B cell (primary cell): ENCODE data around the gene PCMTD2. TPM values are rescaled to one million over a fixed set of nuclear protein-coding genes. Genes with fewer than 3 reads are reported as not detected.

Source experiments
- ATAC-seq: fragments of 200-7000 bp; cut with Tn5 transposase; one replicate; pipeline ENCODE4 v1.10.0; 2021; ENCODE audit warnings: low read depth, mild to moderate bottlenecking, moderate number of reproducible peaks, moderate library complexity
- CTCF ChIA-PET: fragments of 350-600 bp; sonication (Branson Sonifier 250); formaldehyde crosslinking; loops from one replicate; lab custom pipeline; 2021; ENCODE audit warnings: antibody characterized with exemption, inconsistent platforms; lab: Charles Lee
- POLR2A ChIA-PET: fragments of 350-600 bp; sonication (Branson Sonifier 250); formaldehyde crosslinking; loops from one replicate; lab custom pipeline; 2021; ENCODE audit warnings: antibody characterized with exemption; lab: Charles Lee
- DNase-seq: peaks from one replicate; pipeline ENCODE4 v3.0.0; 2013
- H2AFZ ChIP-seq: 2 replicates; pipeline ENCODE4 v1.6.1; 2012; ENCODE audit warnings: mild to moderate bottlenecking, low read depth, low read length; ENCODE audit not compliant: insufficient read depth, poor library complexity, severe bottlenecking
- H3K27ac ChIP-seq, 2 donors: 1 replicate in 1 of 2; 2 replicates in 1 of 2; pipeline ENCODE4 v1.5.1; 2012 to 2013; ENCODE audit warnings: low read length in 2 of 2, mild to moderate bottlenecking in 2 of 2, moderate library complexity in 1 of 2
- H3K27me3 ChIP-seq, 4 experiments: fragments of 200-600 bp in 1 of 4; sonication (generic) in 1 of 4; replicated peaks in 1 of 4; 1 replicate in 2 of 4; 2 replicates in 2 of 4; pipeline versions ENCODE4 v1.6.1 to v1.7.0; 2013 to 2016; ENCODE audit warnings: low read length in 3 of 4, mild to moderate bottlenecking in 2 of 4, mixed read lengths in 1 of 4, moderate library complexity in 1 of 4; ENCODE audit not compliant: insufficient read depth in 4 of 4, control insufficient read depth in 3 of 4; ENCODE audit errors: control extremely low read depth in 1 of 4
- H3K36me3 ChIP-seq, 2 experiments: replicated peaks in 1 of 2; 1 replicate in 1 of 2; 2 replicates in 1 of 2; pipeline versions ENCODE4 v1.6.1 to v1.7.1; 2013; ENCODE audit warnings: low read length in 1 of 2; ENCODE audit not compliant: insufficient read depth in 2 of 2, control insufficient read depth in 1 of 2; ENCODE audit errors: control extremely low read depth in 1 of 2, extremely low read depth in 1 of 2
- H3K4me1 ChIP-seq, 2 donors: fragments of 200-600 bp in 1 of 2; sonication (generic) in 1 of 2; 1 replicate in 1 of 2; 2 replicates in 1 of 2; pipeline versions ENCODE4 v1.5.1 to v1.6.1; 2013 to 2017; ENCODE audit warnings: low read length in 2 of 2; ENCODE audit not compliant: control insufficient read depth in 2 of 2, insufficient read depth in 2 of 2
- H3K4me2 ChIP-seq: replicated peaks from 2 replicates; pipeline ENCODE3; 2012; ENCODE audit warnings: mild to moderate bottlenecking, low read depth, low read length; ENCODE audit not compliant: poor library complexity, severe bottlenecking
- H3K4me3 ChIP-seq, 5 experiments: fragments of 200-600 bp in 1 of 5; sonication (generic) in 1 of 5; 1 replicate in 3 of 5; 2 replicates in 2 of 5; pipeline versions ENCODE4 v1.5.1 to v1.7.0; 2011 to 2016; ENCODE audit warnings: low read length in 4 of 5, mild to moderate bottlenecking in 4 of 5, low read depth in 2 of 5, control low read depth in 1 of 5, moderate library complexity in 1 of 5; ENCODE audit not compliant: insufficient read depth in 1 of 5; ENCODE audit errors: control extremely low read depth in 1 of 5, extremely low read depth in 1 of 5
- H3K79me2 ChIP-seq: fragments of 200-600 bp; sonication (generic); one replicate; pipeline ENCODE4 v1.6.0; 2016; ENCODE audit warnings: low read length; ENCODE audit not compliant: control insufficient read depth, insufficient read depth
- H3K9ac ChIP-seq: fragments of 200-600 bp; sonication (generic); 2 replicates; pipeline ENCODE4 v1.6.1; 2017; ENCODE audit warnings: mild to moderate bottlenecking, low read length, moderate library complexity
- H3K9me3 ChIP-seq, 3 donors: one replicate each; pipeline versions ENCODE4 v1.6.1 to v1.7.1; 2013; ENCODE audit warnings: low read length in 2 of 3; ENCODE audit not compliant: control insufficient read depth in 2 of 3, insufficient read depth in 1 of 3; ENCODE audit errors: control extremely low read depth in 1 of 3
- H4K20me1 ChIP-seq: 2 replicates; pipeline ENCODE4 v1.6.0; 2012; ENCODE audit warnings: mild to moderate bottlenecking, low read length; ENCODE audit not compliant: insufficient read depth, control insufficient read depth, poor library complexity, severe bottlenecking
- H3K27ac Mint-ChIP-seq: one replicate; pipeline ENCODE4 v1.8.0; 2021; ENCODE audit warnings: mixed read lengths
- H3K27me3 Mint-ChIP-seq: one replicate; pipeline ENCODE4 v1.8.0; 2021; ENCODE audit warnings: mixed read lengths
- H3K4me1 Mint-ChIP-seq: one replicate; pipeline ENCODE4 v1.8.0; 2021; ENCODE audit warnings: mixed read lengths
- H3K4me3 Mint-ChIP-seq: one replicate; pipeline ENCODE4 v1.8.0; 2021; ENCODE audit warnings: mixed read lengths
- H3K9me3 Mint-ChIP-seq: one replicate; pipeline ENCODE4 v1.8.0; 2022; ENCODE audit warnings: mixed read lengths; ENCODE audit not compliant: insufficient read depth
- CTCF ChIP-seq: fragments of 200-600 bp; IDR thresholded peaks from one replicate; pipeline ENCODE4 v1.8.0; 2022; ENCODE audit warnings: antibody characterized with exemption, mild to moderate bottlenecking
- EZH2 ChIP-seq: IDR thresholded peaks from 2 replicates; pipeline ENCODE4 v1.6.1; 2012; ENCODE audit warnings: borderline replicate concordance, low read depth, mild to moderate bottlenecking, moderate library complexity, low read length; ENCODE audit not compliant: insufficient read depth, poor library complexity, severe bottlenecking
- WGBS: methylation state at CpG from one replicate; pipeline ENCODE4 v1.1.5; 2013; ENCODE audit warnings: missing lambda C conversion rate; ENCODE audit not compliant: insufficient coverage; 5-methylcytosine and 5-hydroxymethylcytosine counted together
- intact Hi-C: fragments of 100-400 bp; cut with micrococcal nuclease; formaldehyde crosslinking; loops from one replicate; pipeline ENCODE4 v1.10.0; 2022
- polyA plus RNA-seq: library from polyadenylated mRNA; depleted of rRNA; stranded (reverse); fragments of >200 nt; gene quantifications from 2 replicates; pipeline ENCODE4 v1.2.3, GENCODE V29; 2012
- total RNA-seq, 2 donors: library from RNA; stranded (reverse); fragments of 120-200 nt in 1 of 2; gene quantifications; 1 replicate in 1 of 2; 2 replicates in 1 of 2; pipeline versions ENCODE4 v1.2.3 to v1.2.4, GENCODE V29; 2013 to 2022

Gene PCMTD2
- total and polyA plus RNA-seq, 2 donors (not counting 1 experiment from before 2014, with no cell fraction given): 39.8 to 131 TPM

GRCh38 chr20:64216910-64217309 lies 38.6 kb upstream of the PCMTD2 start:
- Histone ChIP-seq H3K9ac (no peak overlapping the region), H3K4me3 (no peak overlapping the region), H2AFZ (no peak overlapping the region), H3K9me3 (no peaks in the 10 kb centered on the region), H3K4me1 (no peaks in the 10 kb centered on the region), H3K27ac (no peak overlapping the region), H3K79me2 (no peaks in the 10 kb centered on the region), H3K27me3 (no peaks in the 10 kb centered on the region), H3K4me2 (no peak overlapping the region), H3K36me3 (no peaks in the 10 kb centered on the region), H4K20me1 (no peaks in the 10 kb centered on the region)
- ATAC-seq: no peak
- 92% methylated on average over 10 of the region's 11 CpGs for WGBS
- intact Hi-C loops: no loop called here
- Mint-ChIP-seq H3K4me1 (no peaks in the 10 kb centered on the region), H3K4me3 (no peak overlapping the region), H3K9me3 (no peaks in the 10 kb centered on the region), H3K27ac (no peak overlapping the region), H3K27me3 (peaks cover 6% of the 10 kb centered on the region)
- ChIA-PET CTCF (no interaction called here), POLR2A (no interaction called here)
- TF ChIP-seq CTCF (no peak), EZH2 (no peak)
- DNase-seq: no peak

GRCh38 chr20:64217539-64218221 lies 37.9 kb upstream of the PCMTD2 start:
- intact Hi-C loops: no loop called here
- H3K9me3 Mint-ChIP-seq: no peaks in the 10 kb centered on the region
- no peak overlapping the region for H3K4me3 Mint-ChIP-seq
- TF ChIP-seq EZH2: no peak
- TF ChIP-seq CTCF: no peak
- WGBS: 98% methylated on average over 11 of the region's 13 CpGs
- Histone ChIP-seq H3K4me2 (no peak overlapping the region), H4K20me1 (no peaks in the 10 kb centered on the region), H3K79me2 (no peaks in the 10 kb centered on the region), H3K27me3 (no peaks in the 10 kb centered on the region), H3K36me3 (no peaks in the 10 kb centered on the region), H2AFZ (no peak overlapping the region), H3K27ac (no peak overlapping the region), H3K4me3 (no peak overlapping the region), H3K9me3 (no peaks in the 10 kb centered on the region), H3K9ac (no peak overlapping the region), H3K4me1 (no peaks in the 10 kb centered on the region)
- H3K27ac Mint-ChIP-seq: no peak overlapping the region
- peaks cover 7% of the 10 kb centered on the region for H3K27me3 Mint-ChIP-seq
- DNase-seq (no peak), ATAC-seq (no peak)
- CTCF ChIA-PET: no interaction called here
- POLR2A ChIA-PET: no interaction called here
- no peaks in the 10 kb centered on the region for H3K4me1 Mint-ChIP-seq
